GM18868 (cell line): ENCODE results near the gene CHST9.
"Not testable (repeated sequence)": the region's sequence is repeated elsewhere in the genome, so short reads cannot be mapped to it uniquely, and the experiment has no call there.

Experiments
- ATAC-seq: cut with Tn5 transposase; IDR thresholded peaks from one replicate; pipeline ENCODE4 v1.9.1; 2021; ENCODE audit warnings: mild to moderate bottlenecking, moderate library complexity; ENCODE audit not compliant: unreplicated experiment

Gene CHST9, protein sequence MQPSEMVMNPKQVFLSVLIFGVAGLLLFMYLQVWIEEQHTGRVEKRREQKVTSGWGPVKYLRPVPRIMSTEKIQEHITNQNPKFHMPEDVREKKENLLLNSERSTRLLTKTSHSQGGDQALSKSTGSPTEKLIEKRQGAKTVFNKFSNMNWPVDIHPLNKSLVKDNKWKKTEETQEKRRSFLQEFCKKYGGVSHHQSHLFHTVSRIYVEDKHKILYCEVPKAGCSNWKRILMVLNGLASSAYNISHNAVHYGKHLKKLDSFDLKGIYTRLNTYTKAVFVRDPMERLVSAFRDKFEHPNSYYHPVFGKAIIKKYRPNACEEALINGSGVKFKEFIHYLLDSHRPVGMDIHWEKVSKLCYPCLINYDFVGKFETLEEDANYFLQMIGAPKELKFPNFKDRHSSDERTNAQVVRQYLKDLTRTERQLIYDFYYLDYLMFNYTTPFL

DNA sequence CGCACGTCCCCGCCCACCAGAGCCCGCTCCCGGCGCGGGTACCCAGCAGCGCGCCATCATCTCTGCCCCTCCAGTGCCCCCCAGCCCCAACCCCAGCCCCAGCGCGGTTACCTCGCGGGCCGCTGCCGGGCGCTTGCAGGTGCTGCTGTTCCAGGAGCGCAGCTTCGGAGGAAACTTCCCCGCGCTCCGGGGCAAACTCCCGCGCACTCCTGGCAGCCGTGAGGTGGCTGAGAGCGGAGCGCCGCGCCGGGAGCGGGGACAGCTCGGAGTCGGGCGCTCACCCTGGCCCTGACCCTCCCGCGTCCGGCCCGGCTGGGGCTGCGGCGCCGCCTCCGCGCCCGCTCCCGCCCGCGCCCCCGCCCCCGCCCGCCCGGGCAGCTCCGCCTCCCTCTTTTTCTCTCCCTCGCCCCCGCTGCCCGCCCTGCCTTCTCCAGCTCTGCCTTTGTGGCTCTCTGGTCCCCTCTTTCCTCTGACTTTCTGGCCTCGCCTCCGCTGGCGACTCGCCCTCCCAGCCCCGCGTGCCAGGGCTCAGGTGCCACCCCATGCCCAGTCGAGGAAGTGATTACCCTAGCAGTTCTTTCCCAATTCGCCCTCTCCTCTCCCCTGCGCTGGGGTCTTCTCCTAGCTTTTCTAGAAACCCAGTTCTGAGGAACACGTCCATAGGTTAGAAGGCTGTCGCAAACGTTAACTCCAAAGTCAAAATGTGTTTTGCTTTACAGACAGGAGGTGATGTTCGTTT is at the start of gene CHST9:
Gene CHST9 (minus strand): TSS at position 284 of the 739 bp plus-strand sequence. CDS start 42,499 bp downstream, outside the sequence.
- no peak for ATAC-seq

DNA sequence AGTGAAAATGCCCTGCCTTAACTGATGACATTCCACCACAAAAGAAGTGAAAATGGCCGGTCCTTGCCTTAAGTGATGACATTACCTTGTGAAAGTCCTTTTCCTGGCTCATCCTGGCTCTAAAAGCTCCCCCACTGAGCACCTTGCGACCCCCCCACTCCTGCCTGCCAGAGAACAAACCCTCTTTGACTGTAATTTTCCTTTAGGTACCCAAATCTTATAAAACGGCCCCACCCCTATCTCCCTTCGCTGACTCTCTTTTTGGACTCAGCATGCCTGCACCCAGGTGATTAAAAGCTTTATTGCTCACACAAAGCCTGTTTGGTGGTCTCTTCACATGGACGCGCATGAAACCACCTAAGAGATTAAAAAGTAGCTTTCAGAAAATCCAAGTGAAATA is 47.2 kb upstream of the CHST9 start:
- not testable (repeated sequence) for ATAC-seq

DNA sequence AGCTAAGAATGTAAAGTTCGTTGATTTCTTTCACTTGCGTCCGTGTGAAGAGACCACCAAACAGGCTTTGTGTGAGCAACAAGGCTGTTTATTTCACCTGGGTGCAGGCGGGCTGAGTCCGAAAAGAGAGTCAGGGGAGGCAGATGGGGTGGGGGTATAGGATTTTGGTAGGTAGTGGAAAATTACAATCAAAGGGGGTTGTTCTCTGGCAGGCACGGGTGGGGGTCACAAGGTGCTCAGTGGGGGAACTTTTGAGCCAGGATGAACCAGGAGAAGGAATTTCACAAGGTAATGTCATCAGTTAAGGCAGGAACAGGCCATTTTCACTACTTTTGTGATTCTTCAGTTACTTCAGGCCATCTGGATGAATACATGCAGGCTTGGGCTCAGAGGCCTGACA is 46.6 kb upstream of the CHST9 start:
- not testable (repeated sequence) for ATAC-seq

DNA sequence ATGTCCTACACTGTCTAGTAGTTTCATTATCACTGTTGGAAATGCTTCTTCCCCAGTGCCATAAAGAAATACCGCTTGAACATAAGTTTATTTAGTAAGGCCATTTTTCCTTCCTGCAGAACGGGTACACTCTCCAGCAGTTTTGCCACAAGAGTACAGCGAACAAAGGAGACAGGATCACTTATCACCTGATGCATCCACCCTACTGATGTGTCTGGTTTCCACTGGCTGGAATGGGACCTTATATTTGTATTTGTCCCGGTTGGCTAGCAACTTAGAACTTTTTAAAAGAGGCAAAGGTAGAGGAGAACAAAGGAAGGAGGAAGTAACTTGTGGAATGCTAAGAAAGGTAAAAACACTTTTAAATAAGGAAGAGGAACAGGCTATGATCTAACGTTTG is 46.1 kb upstream of the CHST9 start:
- not testable (repeated sequence) for ATAC-seq

DNA sequence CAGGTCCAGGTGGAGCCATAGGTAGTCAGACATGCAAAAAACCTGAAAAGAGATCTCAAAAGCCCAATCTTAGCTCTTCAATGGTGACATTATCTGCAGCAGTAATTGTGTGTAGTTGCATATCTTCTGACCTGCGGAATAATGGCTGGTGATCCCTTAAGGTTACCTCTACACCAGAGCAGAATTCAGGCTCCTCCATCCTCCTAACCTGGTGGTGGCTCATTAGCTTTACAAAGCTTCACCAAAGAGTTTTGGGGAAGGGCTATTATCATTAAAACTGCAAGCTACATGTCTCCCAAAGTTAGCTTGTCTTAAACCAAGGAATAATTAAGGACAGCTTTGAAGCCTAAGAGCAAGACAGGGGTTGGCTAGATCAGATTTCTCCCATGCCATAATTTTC is 42.6 kb upstream of the CHST9 start:
- no peak for ATAC-seq

DNA sequence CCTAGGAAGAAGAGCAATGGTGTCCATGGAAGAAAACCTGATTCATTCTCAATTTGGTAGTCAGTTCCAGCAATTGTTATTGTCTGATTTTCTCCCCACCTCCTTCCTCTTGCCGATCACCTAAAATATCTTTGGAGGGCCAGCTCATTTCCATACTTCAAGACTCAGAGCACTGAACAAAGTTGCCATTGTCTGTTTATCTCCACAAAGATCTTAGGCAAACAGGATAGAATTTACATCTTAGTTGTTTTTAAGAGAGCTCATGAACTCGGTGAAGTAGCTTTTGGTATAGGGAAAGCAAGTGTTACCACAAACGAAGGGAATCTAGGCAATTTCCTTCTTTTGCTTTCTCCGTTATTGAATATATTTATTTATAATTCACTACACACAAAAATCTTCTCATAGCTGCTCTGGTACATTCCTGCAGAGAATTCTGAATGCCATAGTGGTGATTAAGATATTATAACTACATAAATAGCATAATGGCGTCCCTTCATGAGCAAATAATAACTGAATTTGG is 41.5 kb upstream of the CHST9 start:
- no peak for ATAC-seq

DNA sequence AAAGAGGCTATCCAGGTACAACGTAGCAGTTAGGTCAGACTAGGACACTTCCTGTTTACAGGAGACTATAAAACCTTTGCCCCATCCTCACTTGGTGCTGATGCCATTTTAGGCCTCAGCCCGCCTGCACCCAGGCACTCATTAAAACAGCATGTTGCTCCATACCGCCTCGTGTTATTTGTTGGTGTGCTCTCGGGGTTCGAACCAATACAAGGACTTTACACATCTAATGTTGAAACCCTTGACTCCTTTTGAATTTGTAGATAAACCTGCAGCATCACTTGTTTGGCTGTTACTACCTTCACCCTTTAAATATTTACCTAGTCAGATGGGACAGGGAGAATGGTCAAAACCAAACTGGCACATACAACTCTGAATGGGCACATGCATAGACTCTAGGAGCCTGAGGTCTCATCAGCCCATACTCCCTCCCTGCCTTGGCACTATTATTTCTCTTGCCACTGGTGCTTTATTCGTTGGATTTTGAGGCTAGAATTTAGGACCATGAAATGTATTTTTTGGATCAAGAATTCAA is 40.9 kb upstream of the CHST9 start:
- no peak for ATAC-seq

DNA sequence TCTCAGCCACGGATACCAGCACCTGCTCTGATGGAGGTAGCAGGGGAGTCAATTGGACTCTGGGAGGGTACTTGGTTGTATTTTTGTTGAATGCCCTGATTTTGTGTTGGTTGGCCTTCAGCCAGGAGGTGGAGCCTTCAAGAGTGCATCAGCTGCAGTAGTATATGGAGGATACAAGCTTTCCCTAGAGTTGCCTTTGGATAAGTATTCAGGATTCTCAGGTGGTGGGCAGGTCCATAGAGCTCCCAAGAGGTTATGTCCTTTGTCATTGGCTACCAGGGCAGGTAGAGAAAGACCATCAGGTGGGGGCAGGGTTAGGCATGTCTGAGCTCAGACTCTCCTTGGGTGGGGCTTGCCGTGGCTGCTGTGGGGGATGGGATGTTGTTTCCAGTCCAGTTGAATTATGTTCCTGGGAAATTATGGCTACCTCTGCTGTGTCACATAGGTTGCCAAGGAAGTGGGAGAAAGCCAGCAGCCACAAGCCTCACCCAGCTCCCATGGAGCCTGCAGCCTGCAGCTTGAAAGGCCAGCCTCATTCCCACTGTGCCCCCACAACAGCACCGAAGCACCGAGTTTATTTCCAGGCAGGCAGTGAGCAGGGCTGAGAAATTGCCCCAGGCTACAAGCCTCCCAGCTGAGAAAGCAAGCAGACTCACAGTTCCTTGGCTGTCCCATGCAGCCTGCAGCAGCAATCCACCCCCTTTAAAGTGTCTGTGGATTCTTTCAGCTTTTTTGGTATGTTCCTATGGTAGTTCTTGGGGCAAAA is 38.6 kb upstream of the CHST9 start:
- ATAC-seq, result no peak

DNA sequence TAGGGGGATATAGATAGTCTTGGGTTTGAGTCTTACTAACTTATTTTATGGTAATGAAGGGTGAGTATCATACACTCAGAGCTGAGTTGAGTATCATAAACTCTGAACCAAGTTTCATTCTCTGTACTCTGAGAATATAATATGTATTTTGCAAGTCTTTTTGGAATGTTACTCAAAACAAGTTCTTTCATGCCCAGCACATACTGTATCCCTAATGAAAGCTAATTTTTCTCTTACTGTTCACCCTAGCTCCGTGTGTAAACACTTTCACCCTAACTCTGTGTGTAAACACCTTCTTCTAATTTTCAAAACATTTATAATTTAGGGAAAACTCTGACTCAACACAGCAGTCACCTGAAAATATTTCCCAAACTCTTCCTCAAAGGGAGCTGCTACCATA is 29.7 kb upstream of the CHST9 start:
- ATAC-seq, result no peak

DNA sequence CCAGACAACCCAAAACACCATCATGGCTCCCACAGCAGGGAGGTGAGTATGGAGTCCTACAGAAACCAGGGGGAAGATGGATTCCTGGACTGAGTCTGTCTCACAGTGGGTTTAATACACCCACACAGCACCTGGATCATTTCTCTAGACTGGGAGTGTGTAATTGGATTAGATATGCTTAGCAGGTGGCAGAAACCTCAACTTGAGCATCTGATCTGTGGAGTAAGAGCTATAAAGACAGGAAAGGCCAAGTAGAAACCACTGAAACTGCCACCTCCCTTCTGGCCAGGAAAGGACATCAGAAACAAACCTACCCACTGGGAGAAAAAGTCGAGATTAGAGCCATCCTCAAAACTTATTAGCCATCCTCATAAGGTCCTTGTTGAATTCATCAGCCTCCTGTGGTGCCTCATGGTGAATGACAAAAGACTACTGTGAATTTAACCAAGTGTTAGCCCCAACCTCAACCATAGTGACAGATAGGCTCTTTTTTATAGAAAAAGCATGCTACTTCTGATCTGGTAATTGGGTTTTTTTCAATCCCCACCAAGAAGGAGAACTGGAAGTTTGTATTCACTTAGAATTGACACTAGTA is 28.1 kb upstream of the CHST9 start:
- no peak for ATAC-seq

DNA sequence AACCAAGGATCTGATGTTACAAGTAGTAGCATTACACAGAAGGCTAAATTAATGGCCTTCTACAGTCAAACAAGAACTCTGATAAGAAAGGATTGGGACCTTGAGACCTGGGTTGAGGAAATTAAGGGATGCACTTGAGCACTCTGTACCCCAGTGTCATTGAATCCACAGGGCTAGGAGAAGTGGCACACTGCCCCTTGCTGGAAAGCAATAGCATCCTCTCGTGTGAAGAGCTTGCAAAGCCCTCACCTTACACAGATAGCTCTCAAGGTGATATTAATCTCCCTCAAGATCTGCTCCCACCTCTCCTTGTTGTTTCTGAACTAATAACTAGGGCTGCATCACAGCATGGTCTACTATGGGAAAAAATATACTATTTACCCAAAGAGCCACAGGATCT is 26.5 kb upstream of the CHST9 start:
- ATAC-seq, result no peak

DNA sequence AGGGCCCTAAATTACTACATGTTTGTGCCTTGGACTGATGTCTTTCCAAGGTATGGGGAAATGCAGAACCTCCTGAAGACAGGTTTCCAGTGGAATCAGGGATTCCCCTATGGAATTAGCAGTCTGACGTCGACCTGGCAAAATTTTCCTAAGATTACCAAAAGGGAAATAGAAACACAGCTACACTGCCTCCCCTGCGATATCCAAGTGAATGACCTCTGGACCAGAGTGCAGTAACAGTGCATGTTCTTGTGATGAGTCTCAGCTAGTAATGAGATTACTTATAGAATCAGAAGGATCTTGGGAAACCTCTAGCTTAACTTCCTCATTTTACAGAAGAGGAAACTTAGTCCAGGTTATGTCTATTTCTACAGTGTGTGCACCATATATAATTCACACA is 21.3 kb upstream of the CHST9 start:
- no peak for ATAC-seq

DNA sequence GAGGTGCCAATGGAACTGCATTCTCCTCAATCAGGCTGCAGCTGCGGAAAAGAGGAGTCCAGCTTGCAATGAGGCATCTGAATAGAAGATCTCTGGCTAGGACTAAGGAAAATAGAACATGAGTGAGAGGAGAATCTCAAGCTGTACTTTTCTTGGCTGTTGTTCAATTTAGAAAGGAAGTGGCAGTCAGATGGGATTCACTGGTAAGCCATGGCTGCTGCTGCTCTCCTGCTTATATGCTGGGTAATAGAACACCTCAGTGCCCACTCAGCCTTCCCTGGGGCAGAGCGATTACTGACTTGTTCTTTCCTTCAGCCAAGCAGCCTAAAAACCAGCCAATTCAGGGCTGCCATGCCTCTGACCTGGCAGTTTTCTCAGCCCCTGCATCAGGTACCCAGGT is 17.6 kb upstream of the CHST9 start:
- no peak for ATAC-seq

DNA sequence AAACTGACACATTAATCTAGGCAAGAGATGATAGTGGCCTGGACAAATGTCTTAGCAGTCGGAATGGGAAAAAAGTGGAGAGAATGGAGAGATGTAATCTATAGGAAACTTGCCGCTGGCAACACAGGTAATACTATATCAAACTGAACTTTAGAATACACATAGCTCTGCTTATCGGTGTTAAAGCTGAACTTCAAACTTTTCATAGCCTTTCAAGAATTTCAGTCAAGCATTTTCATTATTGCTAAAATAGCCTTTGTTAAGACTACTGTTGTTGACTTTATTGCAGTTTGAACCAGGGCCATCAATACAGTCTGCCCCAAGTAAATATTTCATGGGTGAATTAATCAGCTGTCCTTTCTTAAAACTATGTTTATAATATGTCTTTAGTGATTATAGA is 12.9 kb upstream of the CHST9 start:
- no peak for ATAC-seq

DNA sequence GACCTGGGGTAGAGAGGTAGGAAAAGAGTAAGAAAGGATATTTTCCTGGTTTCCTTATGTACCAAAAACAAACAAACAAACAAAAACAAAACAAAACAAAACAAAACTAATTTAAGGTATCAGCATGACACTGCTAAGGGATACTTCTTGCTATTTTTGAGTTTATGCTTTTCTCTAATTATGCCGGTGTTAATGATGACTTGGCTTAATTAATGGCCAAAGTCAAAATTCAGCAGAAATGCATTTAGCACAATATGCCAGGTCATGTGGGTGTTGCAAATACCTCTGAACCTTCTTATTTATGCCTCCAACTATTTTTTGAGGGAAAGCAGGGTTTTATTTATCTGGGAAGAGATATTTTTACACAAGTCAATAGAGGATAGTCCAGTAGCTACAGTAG is 3.2 kb upstream of the CHST9 start:
- ATAC-seq, result no peak

DNA sequence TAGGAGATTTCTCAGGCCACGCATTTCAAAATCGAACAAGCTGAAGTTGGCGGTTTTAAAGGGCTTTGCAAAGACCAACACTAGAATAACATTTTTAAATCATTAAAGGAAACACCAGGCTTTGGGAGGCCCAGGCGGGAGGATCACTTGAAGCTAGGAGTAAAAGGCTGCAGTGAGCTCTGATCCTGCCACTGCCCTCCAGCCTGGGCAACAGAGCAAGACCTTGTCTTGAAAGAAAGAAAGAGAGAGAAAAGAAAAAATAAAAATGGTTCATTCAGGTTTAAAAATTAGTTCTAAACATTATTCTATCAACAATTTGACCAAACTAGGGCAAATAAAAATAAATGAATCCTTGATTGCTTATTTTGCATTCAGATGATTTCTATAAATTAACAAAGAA is 789 bp upstream of the CHST9 start:
- no peak for ATAC-seq

DNA sequence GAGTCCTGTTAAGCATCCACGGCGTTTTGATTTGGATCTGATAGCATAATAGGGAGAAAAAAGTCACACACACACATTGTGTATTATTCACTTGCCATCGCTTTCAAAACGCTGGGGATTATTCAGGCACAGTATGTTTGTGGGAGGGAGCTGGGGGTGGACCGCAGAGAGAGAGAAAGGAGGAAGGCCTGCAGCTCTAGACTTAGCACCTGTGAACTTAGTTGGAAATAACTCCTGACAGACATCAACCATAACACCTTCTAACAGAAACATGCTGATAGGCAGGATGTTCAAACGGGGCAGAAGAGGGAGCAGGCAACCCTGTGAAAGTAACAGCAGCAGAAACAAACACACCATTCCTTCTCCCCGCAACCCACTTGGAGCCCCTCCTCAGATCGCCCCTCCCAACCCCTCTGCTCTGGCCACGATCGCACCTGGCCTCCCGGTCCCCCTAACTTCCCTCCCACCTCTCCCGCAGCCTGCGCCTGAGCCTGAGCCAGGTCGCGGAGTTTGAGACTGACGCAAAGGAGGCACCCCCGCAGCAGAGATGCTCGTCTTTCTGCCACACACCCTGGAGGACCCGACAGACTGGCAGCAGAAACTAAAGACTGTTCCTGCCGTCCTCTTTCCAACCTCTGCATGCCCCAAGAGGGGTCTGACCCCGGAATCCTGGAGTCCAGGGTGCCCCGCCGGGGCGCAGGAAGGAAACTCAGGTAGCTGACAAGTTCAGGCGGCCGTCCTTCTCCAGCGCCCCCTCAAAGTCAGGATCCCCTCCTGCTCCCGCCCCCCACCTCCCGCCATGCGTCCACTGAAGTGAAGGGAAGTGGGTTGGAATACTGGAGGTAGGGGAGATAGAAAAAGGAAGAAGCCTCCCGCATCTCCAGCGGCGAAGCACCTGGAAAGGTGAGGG is 738 bp downstream of the CHST9 start:
- no peak for ATAC-seq

DNA sequence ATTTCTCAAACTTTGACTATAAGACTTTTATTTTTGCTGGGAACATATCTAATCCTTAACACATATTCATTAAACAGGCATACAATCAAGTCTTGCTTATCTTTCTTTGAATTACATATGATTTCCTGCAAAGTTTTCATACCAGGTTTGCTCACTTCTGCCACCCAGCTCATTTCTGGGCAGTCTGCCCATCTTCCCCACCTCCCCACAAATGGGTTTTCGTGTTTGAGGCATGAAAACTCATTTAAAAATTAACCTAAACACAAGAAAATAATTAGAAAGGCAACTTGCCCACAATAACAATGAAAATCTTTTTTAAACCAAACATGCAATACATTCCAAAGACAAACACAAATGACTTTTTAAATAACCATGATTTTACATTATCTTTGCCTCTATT is 3.4 kb downstream of the CHST9 start:
- ATAC-seq, result no peak

DNA sequence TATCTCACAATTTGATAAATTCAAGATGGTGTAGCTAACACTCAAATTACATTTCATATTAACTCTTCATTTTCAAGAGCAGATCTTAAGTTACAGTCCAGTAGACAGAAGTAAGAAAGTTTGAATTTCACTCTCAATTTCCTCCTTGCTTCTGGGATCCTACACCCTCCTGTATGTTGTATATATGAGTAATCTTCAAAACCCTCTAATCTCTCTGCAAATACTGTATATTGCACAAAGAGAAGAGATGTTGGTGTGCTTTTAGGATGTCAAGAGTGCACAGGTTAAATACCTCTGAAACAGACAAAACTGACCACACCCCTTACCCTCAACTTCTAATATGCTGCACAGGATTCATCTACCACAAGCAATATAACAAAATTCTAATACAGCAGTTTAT is 6.7 kb downstream of the CHST9 start:
- no peak for ATAC-seq

DNA sequence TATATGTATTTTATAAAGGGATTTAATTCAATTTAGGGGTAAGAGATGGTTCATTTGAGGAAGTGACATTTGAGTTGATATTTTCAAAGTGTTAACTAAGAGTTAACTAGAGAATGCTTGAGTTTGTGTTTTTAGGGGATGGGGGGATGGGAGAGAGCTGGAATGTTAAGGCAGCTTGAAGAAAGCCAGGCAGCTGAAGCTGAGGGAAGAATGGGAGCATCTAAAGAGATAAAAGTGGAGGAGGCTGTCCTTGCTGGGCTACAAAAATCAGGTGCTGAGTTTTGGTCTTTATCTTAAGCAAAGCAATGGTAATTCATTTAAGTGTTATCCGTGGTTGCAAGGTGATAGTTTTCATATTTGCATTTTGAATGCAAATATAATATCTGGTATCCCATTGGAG is 9.2 kb downstream of the CHST9 start:
- ATAC-seq, result no peak
